8988T (cell line): ENCODE results near the gene SLC25A48.
A peak's percentile ranks its signal among the peaks of the same experiment; 100 is the strongest.

ENCODE experiments used
- DNase-seq: peaks from one replicate; pipeline ENCODE4 v3.0.0; 2011

Gene SLC25A48, protein sequence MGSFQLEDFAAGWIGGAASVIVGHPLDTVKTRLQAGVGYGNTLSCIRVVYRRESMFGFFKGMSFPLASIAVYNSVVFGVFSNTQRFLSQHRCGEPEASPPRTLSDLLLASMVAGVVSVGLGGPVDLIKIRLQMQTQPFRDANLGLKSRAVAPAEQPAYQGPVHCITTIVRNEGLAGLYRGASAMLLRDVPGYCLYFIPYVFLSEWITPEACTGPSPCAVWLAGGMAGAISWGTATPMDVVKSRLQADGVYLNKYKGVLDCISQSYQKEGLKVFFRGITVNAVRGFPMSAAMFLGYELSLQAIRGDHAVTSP

DNA sequence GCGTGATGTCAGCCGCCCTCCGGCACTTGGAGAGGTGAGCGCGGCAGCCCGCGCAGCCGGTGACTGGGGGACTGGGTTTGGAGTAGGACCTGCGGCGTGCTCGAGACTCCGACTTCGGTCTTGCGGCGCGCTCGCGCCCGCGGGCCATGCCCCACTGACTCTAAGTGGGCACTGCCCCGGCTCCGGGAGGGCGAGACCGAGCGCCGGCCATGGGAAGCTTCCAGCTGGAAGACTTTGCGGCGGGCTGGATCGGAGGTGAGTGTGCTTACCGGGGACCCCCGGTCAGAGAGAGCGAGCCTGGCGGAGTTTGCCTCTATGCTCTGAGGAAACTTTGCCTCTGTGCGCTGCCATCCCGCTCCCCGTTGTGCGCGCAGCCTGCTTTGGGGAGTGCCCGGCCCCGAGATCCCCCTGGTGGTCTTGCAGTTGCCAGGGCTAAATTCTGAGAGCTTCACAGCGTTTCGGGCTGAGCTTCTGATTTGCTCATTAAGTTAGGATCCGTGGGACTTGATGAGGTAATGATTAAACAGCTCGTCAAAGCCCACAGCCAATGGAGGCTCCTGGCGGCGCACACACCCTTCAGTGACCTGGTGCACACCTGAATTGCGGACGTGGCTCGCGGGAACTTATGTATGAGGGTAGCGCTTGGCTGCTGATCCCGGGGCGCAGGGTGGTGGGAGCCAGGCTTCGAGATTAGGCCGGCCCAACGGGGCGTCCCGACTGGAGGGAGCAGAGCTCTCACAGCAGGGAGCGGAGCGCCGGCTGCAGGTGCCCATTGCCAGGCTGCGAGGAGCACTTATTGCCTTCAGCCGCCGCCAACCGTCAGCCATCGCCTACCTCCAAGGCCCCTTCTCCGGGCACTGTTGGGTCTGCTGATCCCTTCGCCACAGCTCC lies at the start of gene SLC25A48:
SLC25A48 (plus strand) TSS at position 25 of the 891 bp plus-strand sequence; CDS start at position 210, 185 bp downstream.
- peak; percentile 74 for DNase-seq

DNA sequence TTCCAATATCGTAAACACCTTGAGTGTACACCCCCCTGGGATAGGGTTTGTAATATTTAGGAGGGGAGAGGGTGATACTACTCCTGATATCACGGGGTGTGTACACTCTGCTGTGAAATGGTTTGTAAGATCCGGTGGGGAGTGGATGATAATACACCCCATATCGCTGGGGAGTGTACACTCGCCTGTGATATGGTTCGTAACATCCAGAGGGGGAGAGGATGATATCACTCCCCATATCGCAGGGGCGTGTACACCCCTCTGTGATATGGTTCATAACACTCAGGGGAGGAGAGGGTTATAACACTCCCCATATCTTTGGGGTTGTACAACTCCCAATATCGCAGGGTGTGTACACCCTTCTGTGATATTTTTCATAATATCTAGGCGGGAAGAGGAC lies 33.8 kb upstream of the SLC25A48 start:
- DNase-seq: no peak

DNA sequence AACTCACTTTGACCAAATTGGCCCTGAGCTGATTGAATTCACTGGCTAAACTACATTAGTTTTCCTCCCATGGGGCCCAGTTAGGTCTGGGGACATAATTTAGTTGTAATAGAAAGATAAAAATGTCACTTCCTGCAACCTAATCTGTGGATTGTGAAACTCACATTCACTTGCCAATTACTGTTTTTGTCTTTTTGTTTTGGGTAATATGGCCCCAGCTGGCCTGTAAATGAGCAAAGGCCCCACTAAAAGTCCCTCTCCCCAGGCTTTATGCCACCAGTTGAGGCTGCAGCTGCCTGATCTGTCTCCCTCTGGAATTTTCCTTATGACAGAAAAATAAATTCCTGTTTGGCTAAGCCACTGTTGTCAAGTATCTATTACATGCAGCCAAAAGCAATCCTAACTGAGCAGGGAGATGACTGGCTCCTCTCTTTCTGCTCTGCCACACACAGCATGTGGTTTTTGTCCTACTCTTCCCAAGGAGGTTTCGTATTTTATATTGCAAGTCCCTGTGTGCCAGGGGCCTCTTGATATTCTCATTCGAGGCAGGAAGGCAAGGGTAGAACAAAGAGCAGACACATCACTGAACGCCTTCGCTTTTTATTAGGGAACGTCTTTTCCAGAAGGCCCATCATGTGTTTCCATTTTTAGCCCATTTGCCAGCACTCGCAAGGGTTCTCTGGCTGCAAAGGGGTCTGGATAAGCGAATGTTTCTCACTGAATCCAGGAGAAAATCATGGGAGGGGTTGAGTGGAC lies 24.1 kb upstream of the SLC25A48 start:
- DNase-seq: no peak

DNA sequence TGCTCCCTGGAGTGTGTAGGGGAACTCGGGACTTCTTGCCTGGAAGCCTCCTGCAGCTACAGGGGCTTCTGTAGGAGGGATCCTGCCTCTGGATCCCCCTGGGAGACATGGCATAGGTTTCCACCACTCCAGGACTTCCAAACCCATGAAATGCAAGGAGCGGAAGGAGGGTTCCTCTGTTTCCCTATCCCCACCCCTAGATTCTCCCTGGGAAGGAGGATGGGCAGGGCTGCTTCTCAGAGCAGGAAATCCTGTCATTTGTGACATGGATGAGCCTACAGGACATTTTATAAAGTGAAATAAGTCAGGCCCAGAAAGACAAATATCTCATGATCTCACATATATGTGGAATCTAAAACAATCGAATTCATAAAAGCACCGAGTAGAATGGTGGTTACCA lies 23.5 kb upstream of the SLC25A48 start:
- DNase-seq: no peak

DNA sequence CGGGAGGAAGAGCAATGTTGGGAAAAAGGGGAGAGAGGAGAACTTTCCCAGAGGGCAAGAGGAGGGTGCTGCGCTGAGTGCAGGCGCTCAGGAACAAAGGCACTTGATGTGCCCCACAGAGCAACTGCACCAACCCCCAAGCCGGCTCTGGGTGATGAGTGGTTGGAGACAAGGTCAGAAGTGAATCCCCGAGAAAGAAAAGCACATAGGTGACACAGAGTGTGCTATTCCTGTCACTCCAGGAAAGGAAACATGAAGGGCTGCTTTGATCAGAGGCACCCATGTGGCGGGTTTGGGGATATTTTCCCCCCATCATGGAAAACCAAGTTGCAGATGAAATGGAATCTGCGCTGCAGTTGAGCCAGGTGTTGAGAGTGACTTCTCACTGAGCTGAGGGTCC lies 20.7 kb upstream of the SLC25A48 start:
- DNase-seq: no peak

DNA sequence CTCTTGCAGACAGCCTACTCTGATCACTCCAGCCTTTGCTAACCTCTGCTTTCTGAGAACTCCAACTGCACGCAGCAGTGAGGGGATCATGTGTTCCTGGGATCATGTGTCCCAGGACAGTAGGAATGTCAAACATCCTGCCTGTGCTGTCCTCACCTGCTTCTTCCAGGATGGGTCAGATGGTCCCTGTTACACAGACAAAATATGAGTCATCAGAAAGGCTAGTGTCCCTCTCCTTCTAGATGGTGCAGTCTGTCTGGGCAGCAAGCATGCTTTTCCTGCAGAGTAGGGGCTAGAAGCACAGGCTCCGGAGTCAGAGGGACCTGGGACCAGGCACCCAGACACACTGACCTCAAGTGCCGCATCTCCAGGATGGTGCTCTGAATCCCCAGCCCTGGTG lies 20.1 kb upstream of the SLC25A48 start:
- DNase-seq: no peak

DNA sequence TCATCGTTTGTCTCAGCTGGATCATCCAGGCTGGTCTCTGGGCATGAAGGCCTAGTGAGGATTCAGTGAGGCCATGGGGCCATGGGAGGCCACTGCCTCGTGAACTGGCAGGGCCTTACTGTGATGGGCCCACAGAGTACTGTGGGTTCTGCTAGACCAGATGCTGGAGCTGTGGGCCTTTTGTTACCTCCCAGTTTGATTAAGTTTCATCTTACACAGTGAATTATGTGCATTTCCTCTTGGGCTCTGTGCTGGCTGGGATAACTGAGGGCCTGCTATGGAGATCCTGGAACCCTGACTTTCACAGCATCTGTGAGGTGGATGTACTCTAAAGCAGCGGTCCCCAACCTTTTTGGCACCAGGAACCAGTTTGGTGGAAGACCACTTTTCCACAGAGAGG lies 19.7 kb upstream of the SLC25A48 start:
- no peak for DNase-seq

DNA sequence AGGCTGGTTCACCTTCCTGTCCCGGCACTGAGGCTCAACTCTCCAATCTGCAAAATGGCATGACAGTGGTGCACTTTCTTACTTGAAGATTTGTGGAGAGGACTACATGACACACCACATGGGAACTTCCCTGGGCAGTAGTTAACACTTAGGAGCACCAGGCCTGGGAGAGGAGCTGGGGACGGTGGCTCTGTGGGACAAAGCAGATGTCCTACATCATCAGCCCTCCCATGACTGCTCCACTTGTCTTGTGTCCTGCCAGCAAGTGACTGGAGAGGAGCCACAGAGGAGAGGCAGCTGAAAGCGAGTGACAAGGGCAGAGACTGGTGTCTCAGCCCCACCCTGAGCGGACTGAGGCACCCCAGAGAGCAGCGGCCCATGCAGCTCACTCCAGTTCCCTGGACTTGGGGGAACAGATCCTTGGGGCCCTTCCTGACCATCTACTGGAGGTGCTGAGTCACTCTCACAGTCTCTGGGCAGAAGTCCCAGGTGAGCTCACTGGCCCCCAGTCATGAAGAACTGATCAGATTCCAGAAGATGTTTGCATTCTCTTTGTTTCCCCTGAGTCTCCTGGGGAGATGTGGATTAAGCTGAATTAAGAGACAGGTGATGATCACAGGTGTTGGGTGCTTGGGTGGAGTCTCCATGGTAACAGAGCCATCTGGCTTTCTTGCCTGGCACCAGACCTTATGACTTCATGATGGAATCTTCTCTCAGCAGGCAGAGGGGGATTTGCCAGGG lies 13.2 kb upstream of the SLC25A48 start:
- DNase-seq: no peak

DNA sequence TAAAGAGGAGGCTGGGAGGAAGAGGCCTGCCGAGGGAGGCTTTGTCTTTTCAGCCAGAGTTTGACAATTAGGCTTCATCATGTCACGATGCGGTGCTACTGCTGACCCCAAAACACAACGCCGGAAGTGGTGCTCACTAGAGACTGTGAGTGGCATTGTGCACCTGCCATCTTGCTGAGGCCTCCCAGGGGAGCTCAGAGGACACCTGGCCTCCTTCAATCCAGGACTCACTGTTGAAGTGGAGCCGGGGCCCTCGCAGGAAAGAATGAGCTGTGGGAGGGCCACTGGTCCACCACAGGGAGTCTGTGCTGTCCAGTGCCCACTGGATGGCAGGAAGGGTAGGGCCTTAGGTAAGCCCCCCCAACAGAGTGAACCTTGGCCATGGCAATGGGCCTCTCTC lies 12.7 kb upstream of the SLC25A48 start:
- DNase-seq: no peak

DNA sequence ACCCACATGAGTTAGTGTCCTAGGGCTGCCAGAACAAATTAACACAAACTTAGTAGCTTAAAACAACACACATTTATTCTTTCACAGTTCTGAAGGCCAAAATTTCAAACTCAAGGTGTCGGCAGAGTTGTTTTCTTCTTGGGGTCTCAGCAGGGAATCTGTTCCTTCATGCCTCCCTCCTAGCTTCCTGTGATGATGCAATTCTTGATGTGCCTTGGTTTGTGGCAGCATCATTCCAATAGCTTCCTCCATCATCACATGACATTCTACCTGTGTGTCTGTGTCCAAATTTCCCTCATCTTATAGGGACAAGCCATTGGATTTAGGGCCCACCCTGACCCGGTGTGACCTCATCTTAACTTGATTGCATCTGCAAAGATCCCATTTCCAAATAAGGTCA lies 12.2 kb upstream of the SLC25A48 start:
- DNase-seq: no peak

DNA sequence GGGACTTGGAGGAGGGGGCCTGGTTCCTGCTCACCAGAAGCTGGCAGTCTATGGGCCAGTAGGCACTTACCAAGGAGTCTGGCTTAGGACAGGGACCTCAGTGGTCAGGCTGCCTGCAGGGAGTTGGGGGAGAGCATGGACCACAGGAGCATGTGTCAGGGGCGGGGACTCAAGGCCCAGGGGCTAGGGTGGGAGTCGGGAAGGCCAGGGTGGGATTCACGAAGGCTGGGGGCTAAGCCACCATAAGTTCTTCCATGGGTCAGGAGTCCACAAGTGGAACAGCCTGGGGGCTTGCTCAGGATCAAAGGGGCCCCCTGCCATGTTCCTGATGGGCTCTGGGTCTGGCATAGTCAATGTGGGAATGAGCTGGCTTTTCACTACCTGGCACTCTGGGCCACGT lies 11.5 kb upstream of the SLC25A48 start:
- DNase-seq: no peak

DNA sequence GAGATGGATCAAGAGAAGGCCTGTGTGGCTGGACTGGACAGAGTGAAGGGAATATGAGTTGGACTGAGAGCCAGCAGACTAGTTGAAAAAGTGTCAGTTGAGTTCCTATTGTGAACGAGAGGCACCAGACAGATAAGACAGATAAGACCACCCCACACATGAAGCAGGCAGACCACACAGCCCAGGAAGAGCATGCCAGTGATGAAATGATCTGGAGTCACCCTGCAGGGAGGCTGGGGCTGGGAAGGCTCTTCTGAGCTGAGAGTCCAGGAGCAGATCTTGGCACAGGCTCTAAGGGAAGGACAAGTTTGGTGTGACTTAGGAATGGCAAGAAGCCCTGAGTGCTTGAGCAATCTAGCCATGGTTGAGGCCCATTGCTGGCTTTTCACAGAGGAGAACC lies 10.6 kb upstream of the SLC25A48 start:
- no peak for DNase-seq

DNA sequence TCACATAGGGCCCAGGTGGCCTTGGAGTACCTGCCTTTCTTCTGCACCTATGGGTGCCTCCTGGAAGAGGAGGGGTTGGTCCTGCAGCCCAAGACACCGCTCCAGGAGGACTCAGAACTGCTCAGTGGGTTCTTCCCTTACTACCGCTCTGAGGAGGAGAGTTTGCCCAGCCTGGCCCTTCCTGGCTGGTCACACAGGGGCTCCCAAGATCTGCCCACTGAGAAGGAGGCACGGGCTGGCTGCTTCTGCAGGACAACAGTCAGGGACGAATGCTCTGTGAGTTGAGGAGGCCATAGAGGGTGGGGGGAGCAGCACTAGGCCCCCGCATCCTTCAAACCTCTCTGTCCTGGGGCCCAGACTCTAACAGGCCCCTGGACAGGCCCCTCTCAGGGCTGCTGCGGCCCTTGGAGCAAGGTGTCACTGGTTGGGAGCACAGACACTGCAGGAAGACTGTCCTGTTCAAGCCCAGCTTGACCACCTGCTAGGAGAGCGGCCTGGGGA lies 9.9 kb upstream of the SLC25A48 start:
- no peak for DNase-seq

DNA sequence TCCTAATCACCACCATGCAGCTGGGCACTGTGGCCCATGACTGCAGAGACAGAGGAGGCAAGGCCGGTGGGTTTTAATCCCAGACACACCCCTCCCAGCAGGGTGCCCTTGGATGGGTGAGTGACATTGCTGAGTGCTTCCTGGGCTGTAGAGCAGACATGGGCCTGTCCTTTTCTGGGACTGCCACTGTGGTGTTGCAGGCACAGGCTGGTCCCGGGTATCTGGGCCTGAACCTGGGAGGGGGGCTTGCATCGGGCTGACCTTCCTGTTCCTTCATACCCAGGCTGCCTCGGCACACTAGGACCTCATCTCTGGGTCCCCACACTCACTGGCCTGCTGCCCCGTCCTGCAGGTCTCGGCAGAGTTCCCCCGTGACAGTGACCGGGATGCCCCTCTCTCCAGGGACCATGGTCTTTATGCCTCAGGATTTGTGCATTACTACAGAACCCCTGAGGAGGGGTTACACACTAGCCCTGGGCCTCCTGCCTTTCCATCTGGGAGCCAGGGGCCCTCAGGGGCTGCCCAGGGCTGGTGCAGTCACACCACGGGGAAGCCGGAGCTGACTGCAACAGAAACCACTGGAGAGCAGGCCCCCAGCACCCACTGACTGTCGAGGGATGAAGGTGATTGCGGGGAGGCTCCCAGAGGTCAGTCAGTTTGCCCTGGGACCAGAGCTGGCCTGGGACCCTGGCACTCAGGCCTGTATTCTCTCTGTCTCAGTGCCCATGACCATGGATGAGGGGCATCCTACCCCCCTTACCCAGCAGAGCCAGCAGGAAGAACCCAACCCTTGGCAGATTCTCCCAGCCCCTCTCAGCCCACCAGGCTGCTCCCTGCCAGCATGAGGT lies 8.9 kb upstream of the SLC25A48 start:
- DNase-seq: no peak

DNA sequence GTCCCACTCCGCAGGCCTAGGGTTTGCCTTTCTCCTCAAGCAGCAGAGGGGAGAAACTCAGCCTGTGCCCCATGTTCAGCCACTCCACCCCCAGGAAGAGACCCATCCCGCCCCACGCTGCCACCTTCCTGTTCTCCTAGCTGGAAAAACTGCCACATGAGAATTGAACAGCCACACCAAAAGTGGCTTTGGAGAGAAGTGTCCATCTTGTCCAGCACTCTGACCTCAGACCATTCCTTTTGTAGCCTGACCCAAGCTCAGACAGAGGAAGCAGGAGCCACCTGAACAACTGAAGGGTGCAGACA lies 8.3 kb upstream of the SLC25A48 start:
- DNase-seq: no peak

DNA sequence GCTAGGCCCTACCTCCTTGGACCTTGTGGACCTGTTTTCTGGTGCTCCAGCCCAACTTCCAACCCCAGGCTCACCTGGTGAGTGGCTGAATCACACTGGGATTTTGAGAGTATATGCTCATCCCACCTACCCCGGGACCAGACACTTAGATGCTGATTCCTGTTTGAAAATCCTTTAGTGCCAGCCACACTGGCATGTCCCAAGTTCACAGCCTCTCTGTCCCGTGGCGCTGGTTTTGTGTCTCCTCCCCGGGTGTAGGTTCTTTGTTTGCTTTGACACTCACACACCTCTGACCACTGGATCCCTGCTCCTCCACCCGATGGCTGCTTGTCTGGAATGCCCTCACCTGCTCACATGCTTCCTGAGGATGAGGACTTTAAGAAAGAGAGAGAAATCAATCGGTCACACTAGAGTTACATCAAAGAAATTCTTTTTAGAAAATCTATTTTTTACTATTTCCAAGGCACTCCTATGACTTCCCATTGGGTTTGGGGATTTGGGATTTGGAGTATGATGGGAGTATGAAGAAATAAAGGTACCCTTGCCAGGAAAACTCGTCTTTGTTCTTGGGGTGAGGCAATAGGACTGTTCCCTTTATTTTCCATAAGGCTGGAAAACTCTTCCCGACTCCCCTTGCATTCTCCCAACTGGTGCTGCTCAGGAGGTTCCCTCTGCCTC lies 7.3 kb upstream of the SLC25A48 start:
- DNase-seq: no peak

DNA sequence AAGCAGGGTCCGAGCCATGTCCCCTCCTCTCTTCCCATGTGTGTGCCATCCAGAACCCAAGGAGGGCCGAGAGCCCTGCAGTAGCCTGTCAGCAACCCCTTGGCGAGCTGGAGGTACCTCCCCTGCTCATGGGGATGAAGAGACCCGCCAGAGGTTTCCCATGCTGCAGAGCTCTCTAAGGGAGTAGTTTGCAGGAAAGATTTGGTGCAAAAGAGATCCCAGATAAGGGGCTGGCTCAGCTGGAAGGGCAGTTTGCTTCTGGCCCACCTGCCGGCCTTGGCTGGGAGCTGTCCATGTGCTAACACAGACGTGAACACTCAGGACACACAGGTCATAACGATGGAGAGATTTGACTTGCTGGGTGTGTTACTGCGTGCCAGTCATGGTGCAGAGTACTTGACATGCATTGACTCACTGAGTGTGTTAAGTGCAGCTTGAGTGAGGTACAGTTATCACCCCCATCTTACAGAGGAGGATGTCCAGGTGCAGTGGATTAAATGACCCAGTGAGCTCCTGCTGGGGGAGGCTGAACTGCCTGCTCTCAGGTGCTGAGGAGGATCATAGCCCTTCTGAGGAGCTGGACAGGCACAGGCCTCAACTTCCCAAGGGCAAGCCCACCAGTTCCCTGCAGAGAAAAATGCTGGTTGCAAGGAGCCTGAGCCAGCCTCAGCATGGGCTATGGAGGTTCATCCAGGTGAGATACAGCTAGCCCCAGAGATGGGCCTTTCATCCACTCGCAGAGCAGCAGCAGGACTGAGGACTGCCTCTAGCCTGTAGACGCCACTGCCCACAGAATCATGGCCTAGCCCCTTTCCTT lies 6.3 kb upstream of the SLC25A48 start:
- DNase-seq: no peak

DNA sequence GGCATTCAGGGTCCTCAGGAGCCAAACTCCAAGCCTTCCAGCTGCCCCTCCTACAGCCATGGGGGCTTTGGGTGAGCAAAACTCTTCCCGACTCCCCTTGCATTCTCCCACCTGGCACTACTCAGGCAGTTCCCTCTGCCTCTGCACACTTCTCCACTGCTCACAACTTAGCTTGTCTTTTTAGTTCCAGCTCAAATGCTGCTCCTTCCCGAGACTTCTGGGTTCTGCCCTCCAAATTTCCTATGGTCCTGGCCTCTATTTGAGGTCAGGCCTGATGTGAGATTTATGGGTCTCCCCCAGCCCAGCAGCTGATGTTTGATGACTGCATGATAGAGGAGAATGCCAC lies 5.7 kb upstream of the SLC25A48 start:
- no peak for DNase-seq

DNA sequence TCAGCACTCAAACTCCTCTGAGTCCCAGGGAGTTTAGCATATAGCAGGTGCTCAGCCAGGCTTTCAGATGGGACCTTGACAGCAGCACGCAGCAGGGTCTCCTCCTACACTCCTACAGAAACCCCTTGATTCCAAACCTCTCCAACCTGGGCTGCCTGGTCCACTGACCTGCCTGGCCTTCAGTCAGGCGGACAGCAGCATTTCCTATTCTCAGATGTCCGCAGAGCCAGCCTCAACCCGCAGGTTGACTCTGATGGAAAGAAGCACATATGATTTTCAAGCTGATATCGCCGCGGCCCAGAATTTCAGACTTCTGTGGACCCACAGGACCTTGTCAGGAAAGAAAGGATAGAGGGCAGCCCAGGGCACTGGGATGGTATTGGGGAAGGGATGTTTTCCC lies 5.3 kb upstream of the SLC25A48 start:
- no peak for DNase-seq

DNA sequence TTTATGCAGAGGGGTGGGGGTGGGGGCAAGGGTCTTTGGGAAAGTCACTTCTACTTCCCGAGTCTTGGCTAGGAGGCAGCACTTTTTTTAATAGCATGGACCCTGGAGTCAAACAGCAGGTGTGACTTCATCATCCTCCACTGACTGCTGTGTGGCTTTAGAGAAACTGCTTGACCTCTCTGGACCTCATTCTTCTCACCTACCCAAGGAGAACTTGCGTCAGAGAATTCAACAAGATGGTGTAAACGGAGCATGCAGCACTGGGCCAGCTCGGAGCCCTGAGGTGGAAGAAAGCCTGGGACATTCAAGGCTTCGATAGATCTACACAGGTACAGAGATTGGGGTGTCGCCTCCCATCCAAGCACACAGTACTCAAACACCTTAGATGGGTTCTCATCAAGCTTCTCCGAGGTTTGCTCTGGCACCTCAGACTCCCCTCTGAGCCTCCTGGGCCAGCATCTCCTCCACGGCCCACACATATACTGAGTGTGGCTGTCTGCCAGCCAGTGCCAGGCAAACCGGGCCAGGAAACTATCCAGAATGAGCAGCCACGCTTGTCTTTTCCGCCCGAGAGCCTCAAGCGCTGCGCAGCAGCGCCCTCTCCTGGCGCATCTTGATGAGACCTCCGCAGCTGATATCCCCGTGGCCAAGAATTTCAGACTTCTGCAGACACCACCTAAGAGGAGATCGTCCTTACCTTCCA lies 4.6 kb upstream of the SLC25A48 start:
- DNase-seq: peak; percentile 87
